ENCODE data around the gene ARPIN. TPM values are rescaled to one million over a fixed set of nuclear protein-coding genes. Genes with fewer than 3 reads are reported as not detected.
"Not testable (repeated sequence)": the region's sequence is repeated elsewhere in the genome, so short reads cannot be mapped to it uniquely, and the experiment has no call there.

The ARPIN gene
- polyA plus RNA-seq, 5 donors: 26.0 to 36.3 (median 31.8) TPM

GRCh38 chr15:89883518-89883917 is 29.2 kb downstream of the ARPIN start:
- DNase-seq: no peak

DNA sequence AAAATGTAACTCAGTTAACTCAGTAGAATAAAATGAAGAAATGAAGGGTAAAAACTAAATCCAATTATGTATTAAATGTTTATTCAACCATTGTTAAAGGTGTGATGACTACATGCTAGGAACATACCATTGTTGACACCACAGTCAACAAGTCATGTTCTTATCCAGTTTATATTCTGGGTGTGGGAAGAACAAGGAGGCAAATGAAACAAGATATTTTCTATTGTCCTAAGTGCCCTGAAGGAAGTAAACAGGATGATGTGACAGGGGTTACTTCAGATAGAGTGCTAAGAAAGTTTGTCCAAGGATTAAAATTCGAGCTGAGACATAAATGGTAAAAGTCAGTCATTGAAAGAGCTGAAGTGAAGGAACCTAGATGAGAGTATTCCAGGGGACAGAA is 32.0 kb downstream of the ARPIN start:
- no peak for DNase-seq

DNA sequence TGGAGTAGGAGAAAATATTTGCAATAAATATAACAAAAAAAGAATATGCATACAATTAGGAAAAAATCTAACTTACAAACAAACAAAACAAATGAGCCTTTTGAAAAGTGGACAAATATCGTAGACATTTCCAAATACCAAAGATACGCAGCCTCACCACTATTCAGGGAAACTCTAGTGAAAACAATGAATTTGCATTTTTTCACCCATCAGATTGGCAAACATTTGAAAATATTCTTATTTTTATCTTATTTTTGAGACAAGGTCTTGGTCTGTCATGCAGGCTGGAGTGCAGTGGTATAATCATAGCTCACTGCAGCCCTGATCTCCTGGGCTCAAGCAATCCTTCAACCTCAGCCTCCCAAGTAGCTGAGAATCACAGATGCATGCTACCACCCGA is 34.4 kb downstream of the ARPIN start:
- DNase-seq: no peak

- DNase-seq: no peak
Measured at GRCh38 chr15:89877083-89877425, 35.7 kb downstream of the ARPIN start.

DNA sequence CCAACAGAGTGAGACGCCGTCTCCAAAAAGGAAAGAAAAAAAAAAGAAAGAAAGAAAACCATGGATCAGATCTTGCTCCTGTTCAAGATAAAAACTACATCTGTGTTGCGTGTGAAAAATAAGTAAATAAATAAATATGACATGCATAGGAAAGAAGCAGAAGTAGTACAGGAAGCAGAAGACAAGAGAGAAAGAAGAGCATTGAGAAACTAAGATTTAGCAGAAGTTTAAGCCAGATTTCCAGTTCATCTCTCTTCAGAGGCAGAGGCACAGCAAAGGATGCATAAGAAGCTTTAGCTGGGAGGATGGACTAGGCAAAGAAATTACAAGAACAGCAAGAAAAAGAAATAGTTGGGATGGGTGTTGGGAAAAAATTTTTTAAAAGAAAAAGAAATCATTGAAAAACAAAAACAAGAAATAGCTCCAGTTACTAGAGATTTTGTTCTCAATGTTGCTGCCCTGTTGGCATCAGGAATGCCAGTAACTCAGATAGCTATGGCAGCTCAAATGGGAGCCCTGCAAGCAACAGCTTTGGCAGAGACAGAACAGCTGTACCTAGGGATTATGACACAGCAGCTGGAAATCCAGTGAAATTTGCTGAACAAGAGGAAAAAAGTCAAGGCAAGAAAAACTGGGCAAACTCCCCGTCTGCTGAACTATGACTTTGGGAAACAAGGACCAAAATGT is 36.2 kb downstream of the ARPIN start:
- DNase-seq: no peak

GRCh38 chr15:89875741-89876140 is 37.0 kb downstream of the ARPIN start:
- no peak for DNase-seq

DNA sequence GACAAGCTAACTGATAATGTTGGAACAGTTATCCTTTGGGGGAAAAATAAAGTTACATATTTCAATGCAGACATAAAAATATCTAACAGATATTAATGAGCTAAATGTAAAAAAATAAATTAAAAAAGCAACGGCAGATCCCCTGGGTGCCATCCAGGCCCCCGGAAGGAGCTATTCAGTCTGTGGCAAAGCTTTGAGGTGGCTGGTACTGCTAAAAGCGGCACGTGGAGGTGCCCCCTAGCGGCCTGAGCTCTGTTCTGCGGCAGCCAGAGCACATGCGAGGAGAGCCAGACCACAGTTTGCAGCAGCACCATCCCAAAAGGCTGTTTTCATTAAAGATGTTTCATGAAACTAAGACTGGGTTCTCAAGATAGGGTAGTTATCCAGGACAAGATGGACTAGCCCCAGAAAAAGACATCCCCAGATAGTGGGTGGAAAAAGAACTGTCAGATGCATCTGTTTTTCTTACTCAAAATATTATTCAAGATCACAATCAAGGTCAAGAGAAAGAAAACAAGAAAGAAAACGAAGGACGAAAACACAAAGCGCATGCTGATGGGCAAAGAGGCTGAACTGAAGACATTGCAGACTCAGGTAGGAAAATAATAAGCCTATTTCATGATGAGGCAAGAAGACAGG is 37.7 kb downstream of the ARPIN start:
- DNase-seq: peak; percentile 31 to 66

DNA sequence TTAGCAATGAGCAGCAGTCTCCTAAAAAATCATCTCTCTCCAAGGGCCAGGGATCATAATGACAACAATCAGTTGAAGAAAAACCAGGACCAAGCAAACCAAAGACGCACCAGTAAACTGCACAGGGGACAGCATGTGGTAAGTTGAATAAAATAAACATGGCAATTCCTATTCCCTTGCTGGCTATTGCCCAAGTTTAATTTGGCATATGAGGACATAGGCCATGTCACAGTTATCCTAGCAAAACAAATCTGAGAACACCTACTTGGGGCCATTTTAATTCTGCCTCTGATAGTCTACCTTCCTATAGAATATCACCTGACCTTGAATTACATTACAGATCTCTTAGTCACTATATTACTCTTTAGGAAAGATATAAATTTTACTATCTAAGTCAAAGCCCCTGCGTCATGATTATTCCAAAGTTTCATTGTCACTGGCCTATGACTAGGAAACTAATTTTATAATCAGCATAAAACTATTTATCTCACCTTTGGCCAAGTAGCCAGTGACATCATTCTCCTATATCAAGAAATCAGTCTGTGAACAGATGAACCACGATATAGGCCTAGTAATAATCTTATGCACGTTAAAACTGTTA is 42.0 kb downstream of the ARPIN start:
- DNase-seq: no peak

DNA sequence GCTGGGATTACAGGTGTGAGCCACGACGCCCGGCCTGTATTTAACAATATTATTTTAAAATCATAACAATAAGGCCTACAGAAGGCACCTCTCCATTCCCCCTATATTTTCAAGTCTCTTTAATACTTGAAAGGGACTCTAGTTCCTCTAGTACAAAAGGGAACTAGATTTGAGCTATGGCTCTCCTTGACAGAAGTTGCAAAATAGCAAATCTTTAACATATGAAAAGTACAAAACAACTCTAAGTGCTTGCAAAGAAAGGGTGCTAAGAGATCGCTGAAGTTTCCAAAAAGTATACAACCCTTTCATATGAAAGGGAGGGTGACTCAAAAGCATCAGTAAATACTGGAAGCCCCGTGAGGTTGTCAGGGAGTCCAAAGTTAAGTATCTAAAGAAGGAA is 42.7 kb downstream of the ARPIN start:
- no peak for DNase-seq

DNA sequence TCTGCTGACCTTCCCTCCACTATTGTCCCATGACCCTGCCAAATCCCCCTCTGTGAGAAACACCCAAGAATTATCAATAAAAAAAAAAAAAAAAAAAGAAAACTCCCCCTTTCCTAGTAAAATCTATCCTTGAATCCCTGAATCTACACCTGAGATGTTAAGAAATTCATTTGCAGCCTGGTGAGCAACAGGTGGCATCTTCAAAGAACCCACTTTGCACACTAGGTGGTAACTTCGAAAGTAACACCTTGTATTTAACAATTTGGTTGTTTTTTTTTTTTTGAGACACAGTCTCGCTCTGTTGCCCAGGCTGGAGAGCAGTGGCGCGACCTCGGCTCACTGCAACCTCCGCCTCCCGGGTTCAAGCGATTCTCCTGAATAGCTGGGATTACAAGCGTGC is 43.3 kb downstream of the ARPIN start:
- not testable (repeated sequence) for DNase-seq

- no peak for DNase-seq
Measured at GRCh38 chr15:89864958-89865739, 47.6 kb downstream of the ARPIN start.

GRCh38 chr15:89863918-89864317 is 48.8 kb downstream of the ARPIN start:
- no peak for DNase-seq

DNA sequence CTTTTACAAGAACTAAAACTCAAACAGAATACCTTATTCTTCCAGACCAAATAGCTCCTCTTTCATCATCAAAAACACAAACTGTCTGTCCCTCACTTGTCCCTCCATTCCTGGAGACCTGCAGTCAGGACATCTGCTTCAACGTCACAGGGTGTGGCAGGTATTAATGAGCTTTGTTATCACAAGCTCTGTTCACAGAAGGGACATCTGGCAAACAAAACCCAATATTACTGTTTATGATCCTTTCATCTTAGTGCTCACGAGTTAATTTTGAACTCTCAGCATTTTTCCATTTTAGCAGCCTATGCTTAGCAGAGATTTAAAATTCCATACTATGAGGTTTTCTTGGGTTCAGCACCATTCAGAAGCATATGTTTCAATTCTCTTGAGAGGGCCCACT is 51.9 kb downstream of the ARPIN start:
- DNase-seq: no peak

- no peak for DNase-seq
Measured at GRCh38 chr15:89860431-89860830, 52.3 kb downstream of the ARPIN start.

DNA sequence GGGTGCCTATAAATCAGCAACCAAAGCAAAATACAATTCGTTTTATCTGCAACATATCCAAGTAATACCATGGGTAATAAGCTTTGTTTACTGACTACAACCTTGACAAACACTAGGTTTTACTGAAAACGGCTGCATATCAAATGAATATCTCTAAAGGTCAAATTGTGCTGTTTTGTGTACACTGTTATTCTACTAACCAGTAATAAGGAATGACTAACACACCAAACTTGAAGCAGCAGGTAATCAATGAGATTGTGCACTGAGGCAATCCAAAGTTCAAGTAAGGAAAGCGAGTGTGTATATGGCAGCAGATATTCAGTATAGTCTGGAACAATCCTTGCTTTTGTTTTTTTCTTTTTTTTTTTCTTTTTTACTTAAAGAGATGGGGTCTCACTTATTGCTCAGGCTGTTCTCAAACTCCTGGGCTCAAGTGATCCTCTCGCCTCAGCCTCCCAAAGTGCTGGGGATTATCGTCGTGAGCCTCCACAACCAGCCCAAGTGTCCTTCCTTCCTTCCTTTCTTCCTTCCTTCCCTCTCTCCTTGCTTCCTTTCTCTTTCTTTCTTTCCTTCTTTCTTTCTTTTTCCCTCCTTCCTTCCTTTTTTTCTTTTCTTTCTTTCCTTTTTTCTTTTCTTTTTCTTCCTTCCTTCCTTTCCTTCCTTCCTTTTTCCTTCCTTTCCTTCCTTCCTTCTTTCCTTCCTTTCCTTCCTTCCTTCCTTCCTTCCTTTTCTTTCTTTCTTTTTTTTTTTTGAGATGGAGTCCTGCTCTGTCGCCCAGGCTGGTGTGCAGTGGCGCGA is 53.9 kb downstream of the ARPIN start:
- no peak for DNase-seq

DNA sequence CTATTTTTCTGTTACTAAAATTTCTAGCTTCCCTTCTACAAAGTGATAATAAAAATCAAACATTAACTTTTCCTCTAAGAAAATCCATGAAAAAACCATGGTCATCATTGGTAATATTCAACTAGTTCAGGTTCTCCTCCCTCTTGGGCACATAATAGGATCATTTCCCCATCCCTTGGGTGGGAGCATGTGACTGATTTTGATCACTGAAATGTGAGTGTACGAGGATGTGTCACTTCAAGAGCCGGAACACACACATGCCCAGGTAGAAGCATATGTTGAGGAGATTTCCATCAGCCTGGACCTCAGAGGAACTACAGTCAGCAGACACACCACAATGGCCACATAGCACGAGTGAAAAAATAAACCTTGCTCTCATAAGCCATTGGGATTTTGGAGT is 55.1 kb downstream of the ARPIN start:
- no peak for DNase-seq

DNA sequence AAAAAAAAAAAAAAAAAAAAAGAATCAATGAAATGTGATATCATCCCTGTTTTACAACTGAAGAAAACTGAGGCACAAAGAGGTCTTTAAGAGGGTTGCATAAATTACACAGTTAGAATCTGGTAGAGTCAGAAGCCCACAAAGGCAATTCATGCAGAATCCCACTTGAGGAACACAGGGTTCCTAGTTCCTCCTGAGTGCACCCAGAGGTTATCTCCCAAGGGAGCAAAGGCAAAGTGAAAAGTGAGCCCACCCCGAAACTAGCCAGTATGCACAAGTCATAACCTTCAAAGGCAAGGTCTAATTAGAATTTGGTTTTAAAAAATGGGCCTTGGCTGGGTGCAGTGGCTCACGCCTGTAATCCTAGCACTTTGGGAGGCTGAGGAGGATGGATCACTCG is 56.8 kb downstream of the ARPIN start:
- DNase-seq: no peak

DNA sequence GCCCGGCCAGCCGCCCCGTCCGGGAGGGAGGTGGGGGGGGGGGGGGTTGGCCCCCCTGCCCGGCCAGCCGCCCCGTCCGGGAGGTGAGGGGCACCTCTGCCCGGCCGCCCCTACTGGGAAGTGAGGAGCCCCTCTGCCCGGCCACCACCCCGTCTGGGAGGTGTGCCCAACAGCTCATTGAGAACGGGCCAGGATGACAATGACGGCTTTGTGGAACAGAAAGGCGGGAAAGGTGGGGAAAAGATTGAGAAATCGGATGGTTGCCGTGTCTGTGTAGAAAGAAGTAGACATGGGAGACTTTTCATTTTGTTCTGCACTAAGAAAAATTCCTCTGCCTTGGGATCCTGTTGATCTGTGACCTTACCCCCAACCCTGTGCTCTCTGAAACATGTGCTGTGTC is 57.9 kb downstream of the ARPIN start:
- not testable (repeated sequence) for DNase-seq

DNA sequence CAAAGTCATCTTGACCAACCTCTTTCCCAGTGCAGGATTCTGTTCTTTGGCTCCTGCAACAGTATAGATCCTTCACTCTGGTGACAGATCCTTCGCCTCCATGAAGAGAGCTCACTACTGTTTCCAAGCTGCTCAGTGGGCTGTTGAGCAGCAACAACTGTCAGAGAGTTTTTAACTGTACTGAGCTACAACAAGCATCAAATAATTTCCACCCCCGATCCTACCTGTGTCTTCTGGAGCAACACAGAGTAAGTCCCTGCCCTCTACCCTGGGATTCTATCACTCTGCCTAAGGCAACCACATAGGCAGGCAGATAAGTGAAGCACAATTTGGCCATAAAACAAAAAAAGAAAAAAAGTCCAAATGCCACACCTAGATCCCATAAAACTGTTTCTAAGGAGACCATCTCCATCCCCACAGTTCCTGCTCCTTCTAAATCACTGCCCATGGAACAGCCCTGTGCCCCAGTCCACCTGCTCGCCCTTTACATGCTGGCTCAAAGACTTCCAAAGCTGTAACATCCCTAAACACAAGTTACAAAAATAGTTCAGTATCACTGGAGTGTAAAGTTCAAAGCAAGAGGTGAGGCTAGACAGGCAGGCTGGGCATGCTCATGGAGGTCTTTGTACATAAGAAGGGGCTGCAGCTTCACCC is 60.3 kb downstream of the ARPIN start:
- DNase-seq: no peak

GRCh38 chr15:89851673-89852341 is 60.9 kb downstream of the ARPIN start:
- no peak for DNase-seq

DNA sequence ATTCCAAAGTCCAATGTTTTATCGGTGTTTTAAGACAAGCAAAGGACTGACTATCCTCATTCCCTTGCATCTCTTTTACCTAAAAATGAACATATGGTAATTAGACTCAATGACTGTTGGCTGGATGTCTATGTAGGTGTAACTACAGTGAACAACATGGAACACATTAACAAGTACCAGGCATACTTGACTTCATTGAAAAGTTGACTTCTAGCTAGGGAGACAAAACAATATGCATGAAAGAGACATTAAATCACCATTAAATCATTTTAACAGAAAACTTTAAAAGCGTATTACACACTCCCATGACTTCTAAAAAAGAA is 63.8 kb downstream of the ARPIN start:
- no peak for DNase-seq

All from right lung (tissue), 5 donors.